Stomach (tissue), 4 donors: ENCODE data around the gene BUB1.

Source experiments
- CTCF ChIP-seq, 7 experiments: fragments of 450-650 bp in 4 of 7; fragments of 200-600 bp in 3 of 7; sonication (generic) in 3 of 7; IDR thresholded peaks; one replicate each; pipeline ENCODE4 v1.5.1; 2016 to 2019; ENCODE audit warnings: antibody characterized with exemption in 7 of 7, control low read depth in 2 of 7, mild to moderate bottlenecking in 1 of 7
- EP300 ChIP-seq: sonication (generic); formaldehyde crosslinking; IDR thresholded peaks from one replicate; pipeline ENCODE4 v1.6.1; 2017; ENCODE audit warnings: antibody characterized with exemption
- POLR2A ChIP-seq, 4 donors: fragments of 450-650 bp; IDR thresholded peaks; one replicate each; pipeline ENCODE4 v1.6.1; 2016; ENCODE audit warnings: antibody characterized with exemption in 4 of 4, control low read depth in 2 of 4, mild to moderate bottlenecking in 1 of 4, moderate library complexity in 1 of 4
- POLR2AphosphoS5 ChIP-seq, 3 donors: sonication (generic); formaldehyde crosslinking; IDR thresholded peaks; one replicate each; pipeline ENCODE4 v1.6.1; 2016; ENCODE audit warnings: antibody characterized with exemption in 3 of 3

DNA sequence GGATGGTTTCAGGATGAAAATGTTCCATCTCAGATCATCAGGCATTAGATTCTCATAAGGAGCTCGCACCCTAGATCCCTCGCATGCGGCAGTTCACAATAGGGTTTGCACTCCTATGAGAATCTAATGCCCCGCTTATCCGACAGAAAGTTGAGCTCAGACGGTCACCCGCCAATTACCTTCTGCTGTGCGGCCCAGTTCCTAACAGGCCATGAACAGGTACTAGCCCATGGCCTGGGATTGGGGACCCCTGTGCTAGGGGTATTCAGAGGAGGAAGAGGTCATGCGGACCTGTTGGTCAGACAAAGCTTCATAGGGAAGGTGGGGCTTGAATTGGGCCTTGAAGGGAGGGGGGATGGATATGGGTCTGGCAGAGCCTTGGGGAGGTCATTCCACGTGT, 4.4 kb upstream of the BUB1 start:
- no peak for TF ChIP-seq CTCF (IDR thresholded peaks at IDR 0.05)
- TF ChIP-seq POLR2A (IDR thresholded peaks at IDR 0.05): no peak
- TF ChIP-seq POLR2AphosphoS5 (IDR thresholded peaks at IDR 0.05): no peak
- TF ChIP-seq EP300: no peak
